K562 (cell line): ENCODE results near the gene SCYL1. TPM values are rescaled to one million over a fixed set of nuclear protein-coding genes. Genes with fewer than 3 reads are reported as not detected.

Experiments used
- ATAC-seq: fragments of 200-7000 bp; cut with Tn5 transposase; 3 replicates; pipeline ENCODE4 v1.9.1; 2020; ENCODE audit warnings: moderate library complexity
- BruUV-seq: library from RNA; stranded (reverse); fragments of 400-500 nt; replicated peaks from 2 replicates; lab custom pipeline; 2021; lab: Mats Ljungman, UMichigan
- CTCF ChIA-PET: fragments of 300-600 bp; formaldehyde crosslinking; extraction: SDS; loops from one replicate; lab custom pipeline; 2021; ENCODE audit warnings: low intra/inter-chr PET ratio; lab: Yijun Ruan, JAX
- POLR2A ChIA-PET: fragments of 300-600, 350-650 bp; sonication (Branson Sonifier 250); formaldehyde crosslinking; extraction: SDS; loops from one replicate; lab custom pipeline; 2021; ENCODE audit warnings: antibody characterized with exemption, inconsistent platforms; lab: Yijun Ruan, JAX
- DNase-seq, 4 experiments: peaks; one replicate each; pipeline versions ENCODE4 v3.0.0 to v3.0.0-alpha.2; 2011 to 2018; ENCODE audit warnings: low spot score in 3 of 4, mixed read lengths in 3 of 4; ENCODE audit errors: extremely low read depth in 1 of 4
- FAIRE-seq: peaks from 2 replicates; lab custom pipeline; 2011; peaks lifted over from hg19 to GRCh38; lab: Jason Lieb, UNC
- H2AFZ ChIP-seq: 2 replicates; pipeline ENCODE4 v1.6.0; 2011; ENCODE audit warnings: low read depth, low read length, control low read depth, inconsistent platforms
- H3K27ac ChIP-seq: fragments of 200-600 bp; 3 replicates; pipeline ENCODE4 v1.8.0; 2011; ENCODE audit warnings: low read depth, mild to moderate bottlenecking, control low read depth, inconsistent platforms, low read length, moderate library complexity, mixed read lengths; ENCODE audit errors: extremely low read depth
- H3K27me3 ChIP-seq, 2 experiments: fragments of 300-600 bp in 1 of 2; 2 replicates in 1 of 2; 3 replicates in 1 of 2; pipeline versions ENCODE4 v1.6.0 to v1.8.0; 2011; ENCODE audit warnings: inconsistent platforms in 2 of 2, low read length in 2 of 2, mild to moderate bottlenecking in 1 of 2, mixed read lengths in 1 of 2, moderate library complexity in 1 of 2; ENCODE audit not compliant: control insufficient read depth in 2 of 2, insufficient read depth in 2 of 2
- H3K36me3 ChIP-seq: fragments of 300-600 bp; 3 replicates; pipeline ENCODE4 v1.8.0; 2011; ENCODE audit warnings: mild to moderate bottlenecking, low read length, inconsistent platforms; ENCODE audit not compliant: control insufficient read depth, insufficient read depth
- H3K4me1 ChIP-seq, 2 experiments: fragments of 200-600 bp in 1 of 2; replicated peaks in 1 of 2; 2 replicates in 1 of 2; 3 replicates in 1 of 2; pipeline versions ENCODE4 v1.5.1 to v1.8.0; 2011; ENCODE audit warnings: inconsistent platforms in 2 of 2, low read length in 2 of 2, mild to moderate bottlenecking in 1 of 2, mixed read lengths in 1 of 2, moderate library complexity in 1 of 2; ENCODE audit not compliant: control insufficient read depth in 2 of 2, insufficient read depth in 2 of 2
- H3K4me2 ChIP-seq: 2 replicates; pipeline ENCODE4 v1.6.1; 2011; ENCODE audit warnings: low read length, control low read depth, inconsistent platforms, mixed read lengths; ENCODE audit not compliant: insufficient read depth
- H3K4me3 ChIP-seq: fragments of 200-600 bp; sonication (generic), shearing (Covaris generic); 2 replicates; pipeline ENCODE4 v1.5.1; 2016; ENCODE audit warnings: control low read depth, inconsistent platforms
- H3K79me2 ChIP-seq: fragments of 200-600 bp; 3 replicates; pipeline ENCODE4 v1.8.0; 2011; ENCODE audit warnings: low read length, inconsistent platforms; ENCODE audit not compliant: control insufficient read depth, insufficient read depth
- H3K9ac ChIP-seq, 2 experiments: 2 replicates each; pipeline versions ENCODE4 v1.6.0 to v1.6.1; 2011; ENCODE audit warnings: low read depth in 2 of 2, low read length in 2 of 2, control low read depth in 1 of 2, inconsistent platforms in 1 of 2, mild to moderate bottlenecking in 1 of 2, mixed read lengths in 1 of 2; ENCODE audit not compliant: insufficient read depth in 1 of 2
- H3K9me1 ChIP-seq: one replicate; pipeline ENCODE4 v1.6.0; 2011; ENCODE audit warnings: inconsistent platforms, mild to moderate bottlenecking, low read length, moderate library complexity; ENCODE audit not compliant: control insufficient read depth, insufficient read depth
- H3K9me3 ChIP-seq: replicated peaks from 2 replicates; pipeline ENCODE4 v1.5.1; 2011; ENCODE audit warnings: low read depth, low read length, inconsistent platforms; ENCODE audit not compliant: control insufficient read depth, insufficient read depth
- H4K20me1 ChIP-seq: replicated peaks from 2 replicates; pipeline ENCODE4 v1.6.1; 2011; ENCODE audit warnings: low read length, inconsistent platforms, mixed read lengths; ENCODE audit not compliant: control insufficient read depth, insufficient read depth
- ARID1B ChIP-seq: fragments of 450-650 bp; IDR thresholded peaks from 2 replicates; pipeline ENCODE4 v1.6.1; 2016; ENCODE audit warnings: antibody characterized with exemption, mild to moderate bottlenecking, inconsistent platforms
- COPS2 ChIP-seq: fragments of 450-650 bp; conservative IDR thresholded peaks from 2 replicates; pipeline ENCODE4 v1.6.1; 2016; ENCODE audit warnings: mild to moderate bottlenecking, moderate library complexity
- CREM ChIP-seq: IDR thresholded peaks from 2 replicates; pipeline ENCODE4 v1.6.1; 2014; ENCODE audit warnings: antibody characterized with exemption, low read depth
- DMBX1 ChIP-seq: fragments of 250-450 bp; sonication (Bioruptor Pico); IDR thresholded peaks from 2 replicates; pipeline ENCODE4 v1.8.0; 2022; ENCODE audit warnings: inconsistent platforms, mild to moderate bottlenecking, moderate library complexity, borderline replicate concordance
- DPF2 ChIP-seq: fragments of 450-650 bp; IDR thresholded peaks from 2 replicates; pipeline ENCODE4 v1.6.1; 2016
- ETV1 ChIP-seq: fragments of 450-650 bp; conservative IDR thresholded peaks from 2 replicates; pipeline ENCODE4 v1.6.1; 2016; ENCODE audit warnings: missing genetic modification characterization, control low read depth, low read depth, missing compliant biosample characterization
- HNRNPLL ChIP-seq: fragments of 200-400 bp; formaldehyde crosslinking; IDR thresholded peaks from 2 replicates; pipeline ENCODE4 v1.6.1; 2017; ENCODE audit warnings: low read length, low read depth, mild to moderate bottlenecking; ENCODE audit not compliant: poor library complexity, severe bottlenecking
- JUND ChIP-seq, 2 experiments: IDR thresholded peaks; 2 replicates in 1 of 2; 3 replicates in 1 of 2; pipeline ENCODE4 v1.6.1; 2011; ENCODE audit warnings: borderline replicate concordance in 2 of 2, low read depth in 2 of 2, low read length in 2 of 2, improper control_type of control experiment in 1 of 2, missing biosample characterization in 1 of 2, missing genetic modification characterization in 1 of 2, missing genetic modification reagents in 1 of 2
- MEIS2 ChIP-seq: fragments of 450-650 bp; IDR thresholded peaks from 2 replicates; pipeline ENCODE4 v1.6.1; 2014; ENCODE audit warnings: mild to moderate bottlenecking; ENCODE audit not compliant: partially characterized antibody
- NFE2 ChIP-seq: IDR thresholded peaks from 2 replicates; pipeline ENCODE4 v1.6.1; 2014; ENCODE audit warnings: antibody characterized with exemption, low read depth
- NRF1 ChIP-seq, 2 experiments: fragments of 450-650 bp; IDR thresholded peaks in 1 of 2; conservative IDR thresholded peaks in 1 of 2; 2 replicates each; pipeline ENCODE4 v1.6.1; 2014; ENCODE audit warnings: mild to moderate bottlenecking in 2 of 2
- TAF1 ChIP-seq: IDR thresholded peaks from 2 replicates; pipeline ENCODE4 v1.6.1; 2011; ENCODE audit warnings: mild to moderate bottlenecking, low read length, moderate library complexity; ENCODE audit not compliant: insufficient read depth, control insufficient read depth, severe bottlenecking; ENCODE audit errors: extremely low read depth
- ZNF212 ChIP-seq: fragments of 450-650 bp; formaldehyde crosslinking; IDR thresholded peaks from 2 replicates; pipeline ENCODE4 v1.4.0; 2020; ENCODE audit warnings: mild to moderate bottlenecking
- ZNF311 ChIP-seq: fragments of 250-450 bp; sonication (Bioruptor Pico); IDR thresholded peaks from 2 replicates; pipeline ENCODE4 v1.4.0; 2020; ENCODE audit warnings: mild to moderate bottlenecking, moderate library complexity
- WGBS: fragments of 100-300 bp; shearing (Covaris generic); methylation state at CpG from one replicate; pipeline ENCODE4 v1.1.6; 2016; ENCODE audit warnings: low coverage, mixed read lengths; ENCODE audit not compliant: insufficient coverage; ENCODE audit errors: missing lambda C conversion rate; 5-methylcytosine and 5-hydroxymethylcytosine counted together
- in situ Hi-C: fragments of 300-500 bp; cut with MboI; formaldehyde crosslinking; loops from 4 replicates; pipeline ENCODE4 v1.15.0; 2018; ENCODE audit warnings: inconsistent platforms, mixed read lengths
- intact Hi-C: fragments of 100-400 bp; cut with micrococcal nuclease; formaldehyde crosslinking; loops from 2 replicates; pipeline ENCODE4 v1.14.2; 2022
- polyA plus RNA-seq, 8 experiments: library from polyadenylated mRNA; depleted of rRNA in 4 of 8; stranded (reverse) in 5 of 8; unstranded in 3 of 8; fragments of >200 nt; fragmentation: Nextera tagmentation in 2 of 8; fragmentation: Illumina TruSeq in 1 of 8; extraction: Ambion mirVana in 2 of 8; extraction: Trizol in 1 of 8; gene quantifications; 2 replicates each; pipeline versions ENCODE4 v1.2.1 to v1.2.3, GENCODE V29; 2011 to 2014; ENCODE audit warnings: inconsistent platforms in 1 of 8, missing spikeins in 1 of 8
- total RNA-seq, 7 experiments: library from RNA; depleted of rRNA in 6 of 7; stranded (reverse); fragments of >200 nt in 6 of 7; fragmentation: Illumina TruSeq in 2 of 7; extraction: Trizol in 2 of 7; gene quantifications; 2 replicates each; pipeline versions ENCODE4 v1.2.1 to v1.2.3, GENCODE V29; 2011 to 2021; ENCODE audit warnings: low replicate concordance in 1 of 7
- TF ChIP-seq, protein P1 (sequence below): fragments of 200-800 bp; sonication (Bioruptor generic); IDR thresholded peaks from 2 replicates; pipeline ENCODE4 v1.6.1; 2017; ENCODE audit warnings: missing genetic modification characterization, missing compliant biosample characterization
- TF ChIP-seq, protein P2 (sequence below): fragments of 250-450 bp; sonication (Bioruptor Pico); IDR thresholded peaks from 2 replicates; pipeline ENCODE4 v1.5.0; 2021; ENCODE audit warnings: mild to moderate bottlenecking, moderate library complexity

SCYL1 gene
- total and polyA plus RNA-seq, 9 of the 15 experiments (the other 6 are each of a cell fraction or from before 2014, with no cell fraction given) = 1.9 to 145 (median 57.6) TPM

DNA sequence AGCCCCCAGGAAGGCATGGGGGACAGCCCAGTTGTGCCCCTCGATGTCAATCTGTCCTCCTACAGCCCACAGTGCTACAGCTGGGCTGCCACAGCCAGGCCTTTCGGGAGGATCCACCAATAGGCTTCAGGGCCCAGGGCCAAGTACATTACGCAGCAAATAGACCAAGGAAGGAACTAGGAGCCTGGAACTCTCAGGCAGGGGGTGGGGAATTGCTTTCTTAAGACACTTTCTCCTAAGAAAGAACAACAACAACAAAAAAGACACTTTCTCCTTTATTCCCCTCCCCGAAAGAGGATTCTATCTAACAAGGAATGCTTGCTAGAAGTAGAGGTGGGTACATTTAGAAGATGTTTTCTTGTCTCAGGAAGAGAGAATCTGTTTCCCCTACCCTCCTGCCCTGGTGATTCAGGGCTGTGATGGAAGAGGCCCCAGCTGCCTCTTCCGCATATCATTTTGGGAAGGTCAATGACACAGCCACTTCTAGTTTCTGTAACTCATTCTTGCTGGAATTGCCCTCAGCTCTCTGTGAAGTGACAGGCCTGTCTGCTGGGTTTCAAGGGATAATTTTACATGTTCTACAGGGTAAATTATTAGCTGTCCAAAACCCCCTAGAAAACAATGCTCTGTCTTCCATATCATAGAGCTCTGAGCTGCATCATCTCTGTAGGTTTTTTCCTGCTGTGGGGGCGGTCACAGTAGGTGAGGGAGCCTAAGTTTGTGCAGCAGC, 32.1 kb upstream of the SCYL1 start:
- ATAC-seq = peak; percentile 46
- Histone ChIP-seq H3K27ac (peak overlapping the region; percentile 84), H2AFZ (peak overlapping the region; percentile 86), H3K9me3 (no peaks in the 10 kb centered on the region), H3K4me3 (peak overlapping the region; percentile 4), H3K36me3 (no peaks in the 10 kb centered on the region), H3K9ac (peak overlapping the region; percentile 71 to 81), H3K27me3 (no peaks in the 10 kb centered on the region), H3K4me1 (peaks cover 76 to 80% of the 10 kb centered on the region in 2 experiments), H3K9me1 (peaks cover 5% of the 10 kb centered on the region), H3K4me2 (peak overlapping the region; percentile 81), H4K20me1 (no peaks in the 10 kb centered on the region), H3K79me2 (peaks cover 64% of the 10 kb centered on the region)
- ChIA-PET POLR2A (interaction anchor here (0.5 to 27.6 kb wide), 8 partner anchors 8 to 408 kb away, joined by 3 to 2118 read pairs (median 8); partner anchors contain the start of genes FOSL1, MALAT1 and NEAT1), CTCF (interaction anchor here (1.1 kb wide), 1 partner anchor 60 kb away, joined by 4 read pairs; no protein-coding TSS in a partner anchor)
- 5% methylated on average over 6 of the region's 6 CpGs for WGBS
- DNase-seq = peak in 2 of 4 experiments; percentile 68 to 88
- peak; percentile 88 for FAIRE-seq
- intact Hi-C loops (no loop called here), in situ Hi-C loops (no loop called here)
- no TSS peak for BruUV-seq
- peak; percentile 8; the same call in 1 of the 2 replicates for TF ChIP-seq ZNF311 (CRISPR knock-in tag)
- TF ChIP-seq, protein P1, sequence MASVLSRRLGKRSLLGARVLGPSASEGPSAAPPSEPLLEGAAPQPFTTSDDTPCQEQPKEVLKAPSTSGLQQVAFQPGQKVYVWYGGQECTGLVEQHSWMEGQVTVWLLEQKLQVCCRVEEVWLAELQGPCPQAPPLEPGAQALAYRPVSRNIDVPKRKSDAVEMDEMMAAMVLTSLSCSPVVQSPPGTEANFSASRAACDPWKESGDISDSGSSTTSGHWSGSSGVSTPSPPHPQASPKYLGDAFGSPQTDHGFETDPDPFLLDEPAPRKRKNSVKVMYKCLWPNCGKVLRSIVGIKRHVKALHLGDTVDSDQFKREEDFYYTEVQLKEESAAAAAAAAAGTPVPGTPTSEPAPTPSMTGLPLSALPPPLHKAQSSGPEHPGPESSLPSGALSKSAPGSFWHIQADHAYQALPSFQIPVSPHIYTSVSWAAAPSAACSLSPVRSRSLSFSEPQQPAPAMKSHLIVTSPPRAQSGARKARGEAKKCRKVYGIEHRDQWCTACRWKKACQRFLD (CRISPR knock-in tag) = peak; percentile 82
- TF ChIP-seq COPS2 = no peak
- TF ChIP-seq, protein P2, sequence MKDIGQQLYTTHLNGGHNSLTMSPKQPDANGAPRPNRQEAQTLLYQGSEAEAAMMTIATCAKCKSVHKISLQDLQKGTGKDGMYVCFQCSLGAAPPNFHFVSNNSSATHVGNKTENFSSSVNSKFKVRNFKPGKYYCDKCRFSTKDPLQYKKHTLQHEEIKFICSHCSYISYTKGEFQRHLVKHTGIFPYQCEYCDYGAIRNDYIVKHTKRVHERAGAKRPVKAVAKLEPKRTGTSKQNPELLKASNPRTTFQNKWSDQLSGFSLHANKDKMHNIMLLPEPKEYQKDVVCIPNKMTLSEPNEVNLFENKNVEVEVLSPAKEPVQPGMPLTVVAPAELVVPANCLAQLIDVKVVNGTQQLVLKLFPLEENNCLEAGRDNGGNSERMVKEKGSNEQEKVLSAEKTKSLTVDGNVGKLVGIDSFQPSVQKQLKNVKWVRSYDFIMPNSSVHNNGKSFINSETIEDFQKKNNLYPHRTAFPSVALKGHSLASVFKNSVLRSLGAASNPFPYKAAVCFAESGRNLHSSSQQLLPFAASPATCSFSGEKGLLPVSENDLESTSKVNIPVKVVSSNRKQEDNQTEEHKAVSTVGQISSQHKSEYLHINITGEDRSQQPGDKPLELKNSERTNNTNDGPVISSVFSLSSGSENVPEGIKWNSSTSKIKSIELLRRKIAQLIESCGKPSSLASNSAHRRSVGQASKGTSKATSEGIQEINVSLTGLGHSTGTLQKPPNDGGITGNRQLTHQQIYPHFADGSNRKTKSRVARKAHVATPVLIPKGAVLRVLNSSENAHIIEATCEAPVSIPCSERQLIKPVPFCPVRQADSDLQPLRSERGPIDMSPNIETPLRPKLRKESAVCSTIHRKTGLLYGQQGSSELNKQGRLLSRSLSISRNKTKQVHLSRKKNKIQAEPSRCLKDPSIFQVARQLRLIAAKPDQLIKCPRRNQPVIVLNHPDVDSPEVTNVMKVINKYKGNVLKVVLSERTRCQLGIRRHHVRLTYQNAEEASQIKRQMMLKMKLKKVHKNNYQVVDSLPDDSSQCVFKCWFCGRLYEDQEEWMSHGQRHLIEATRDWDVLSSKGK (CRISPR knock-in tag) = no peak
- peak; percentile 72 for TF ChIP-seq NFE2
- TF ChIP-seq JUND (IDR thresholded peaks at IDR 0.05; ENCODE audit: borderline replicate concordance, low read depth, low read length) = peak; percentile 24
- TF ChIP-seq JUND (tag; IDR thresholded peaks at IDR 0.05; ENCODE audit: borderline replicate concordance, low read depth, low read length) = peak; percentile 69; the same call in 2 of the 3 replicates
- peak; percentile 50; the same call in 1 of the 2 replicates for TF ChIP-seq CREM
- peak; percentile 92 for TF ChIP-seq HNRNPLL
- peak; percentile 48; the same call in 1 of the 2 replicates for TF ChIP-seq ARID1B
- peak; percentile 47; the same call in 1 of the 2 replicates for TF ChIP-seq ETV1
- 0 out of 2 replicates have a peak, but pooled peaks have one; percentile 22 for TF ChIP-seq ZNF212 (CRISPR knock-in tag)
- TF ChIP-seq MEIS2 = peak; percentile 27
- 0 out of 4 replicates have a peak, but pooled peaks of 1 of the 2 experiments have one; percentile 13 for TF ChIP-seq NRF1 (conservative IDR thresholded peaks at IDR 0.05 in 1 of 2, IDR thresholded peaks at IDR 0.05 in 1 of 2)
- peak; percentile 37 for TF ChIP-seq TAF1
- peak; percentile 52; the same call in 1 of the 2 replicates for TF ChIP-seq DPF2
- peak; percentile 82; the same call in 1 of the 2 replicates for TF ChIP-seq DMBX1 (CRISPR knock-in tag)
